ENCODE measurements around the gene TUT7. TPM values are rescaled to one million over a fixed set of nuclear protein-coding genes. Genes with fewer than 3 reads are reported as not detected.
A peak's percentile ranks its signal among the peaks of the same experiment; 100 is the strongest.
"Not testable (repeated sequence)": the region's sequence is repeated elsewhere in the genome, so short reads cannot be mapped to it uniquely, and the experiment has no call there.

Gene TUT7
- total RNA-seq: 39.6 and 63.0 TPM in 2 replicates

- peak within 1 kb of the TSS; percentile 97 for H3K4me3 ChIP-seq (ENCODE audit: low read depth, low read length)
- no peak for TF ChIP-seq CTCF (IDR thresholded peaks at IDR 0.05; ENCODE audit: insufficient read depth, low read depth, low read length)
- peak; percentile 96 for DNase-seq (ENCODE audit: low read depth)
These were observed at the start of gene TUT7 for GRCh38 chr9:86354011-86354817. TSS of gene TUT7 (minus strand) at chr9:86354410. CDS start at chr9:86353199, 1,211 bp downstream.

GRCh38 chr9:86402591-86402990 is 48.4 kb upstream of the TUT7 start:
- TF ChIP-seq CTCF (IDR thresholded peaks at IDR 0.05; ENCODE audit: insufficient read depth, low read depth, low read length): no peak
- H3K4me3 ChIP-seq (ENCODE audit: low read depth, low read length): no peak overlapping the region
- DNase-seq (ENCODE audit: low read depth): no peak

- no peak for DNase-seq (ENCODE audit: low read depth)
- TF ChIP-seq CTCF (IDR thresholded peaks at IDR 0.05; ENCODE audit: insufficient read depth, low read depth, low read length): no peak
- H3K4me3 ChIP-seq (ENCODE audit: low read depth, low read length): no peak overlapping the region
These were observed 42.2 kb upstream of the TUT7 start for GRCh38 chr9:86396412-86396811.

GRCh38 chr9:86390184-86390583 is 36.0 kb upstream of the TUT7 start:
- DNase-seq (ENCODE audit: low read depth); H3K4me3 ChIP-seq (ENCODE audit: low read depth, low read length): not testable (repeated sequence)

GRCh38 chr9:86389628-86390027 is 35.4 kb upstream of the TUT7 start:
- no peak overlapping the region for H3K4me3 ChIP-seq (ENCODE audit: low read depth, low read length)
- TF ChIP-seq CTCF (IDR thresholded peaks at IDR 0.05; ENCODE audit: insufficient read depth, low read depth, low read length): no peak
- DNase-seq (ENCODE audit: low read depth): no peak

GRCh38 chr9:86387376-86387775 is 33.2 kb upstream of the TUT7 start:
- H3K4me3 ChIP-seq (ENCODE audit: low read depth, low read length): no peak overlapping the region
- DNase-seq (ENCODE audit: low read depth): no peak
- TF ChIP-seq CTCF (IDR thresholded peaks at IDR 0.05; ENCODE audit: insufficient read depth, low read depth, low read length): no peak

- not testable (repeated sequence) for DNase-seq (ENCODE audit: low read depth); H3K4me3 ChIP-seq (ENCODE audit: low read depth, low read length)
These were observed 28.8 kb upstream of the TUT7 start for GRCh38 chr9:86383000-86383399.

- no peak for DNase-seq (ENCODE audit: low read depth)
- no peak overlapping the region for H3K4me3 ChIP-seq (ENCODE audit: low read depth, low read length)
- TF ChIP-seq CTCF (IDR thresholded peaks at IDR 0.05; ENCODE audit: insufficient read depth, low read depth, low read length): no peak
These were observed 21.8 kb upstream of the TUT7 start for GRCh38 chr9:86376016-86376415.
